Natural killer cell treated with Interleukin-12 subunit alpha and Interleukin-12 subunit beta and Interleukin-15 and Interleukin-18, amount 100 ng/mL, for 72 hours (primary cell): ENCODE measurements around the gene IL2. TPM values are rescaled to one million over a fixed set of nuclear protein-coding genes. Genes with fewer than 3 reads are reported as not detected.

Source experiments
- ATAC-seq, 2 donors: fragments of 150-1000 bp; cut with Tn5 transposase in 1 of 2; sonication (Bioruptor Pico), chemical (Tn5 transposase) in 1 of 2; 2 replicates each; pipeline ENCODE4 v1.10.0; 2021
- DNase-seq: peaks from one replicate; pipeline ENCODE4 v3.0.0; 2022; ENCODE audit warnings: low spot score
- H3K27ac Mint-ChIP-seq, 2 donors: 1 replicate in 1 of 2; 2 replicates in 1 of 2; pipeline ENCODE4 v1.8.0; 2022; ENCODE audit warnings: mixed read lengths in 2 of 2, mild to moderate bottlenecking in 1 of 2, moderate library complexity in 1 of 2
- H3K27me3 Mint-ChIP-seq, 2 donors: 1 replicate in 1 of 2; 2 replicates in 1 of 2; pipeline ENCODE4 v1.8.0; 2022; ENCODE audit warnings: mixed read lengths in 2 of 2
- H3K36me3 Mint-ChIP-seq: one replicate; pipeline ENCODE4 v1.8.0; 2022; ENCODE audit warnings: mixed read lengths
- H3K4me1 Mint-ChIP-seq, 2 donors: 1 replicate in 1 of 2; 2 replicates in 1 of 2; pipeline ENCODE4 v1.8.0; 2022; ENCODE audit warnings: low read depth in 2 of 2, mixed read lengths in 2 of 2, mild to moderate bottlenecking in 1 of 2
- H3K4me3 Mint-ChIP-seq: one replicate; pipeline ENCODE4 v1.8.0; 2022; ENCODE audit warnings: mixed read lengths
- H3K9me3 Mint-ChIP-seq: 2 replicates; pipeline ENCODE4 v1.8.0; 2022; ENCODE audit warnings: mixed read lengths
- total RNA-seq, 2 donors: library from RNA; stranded (reverse); gene quantifications; one replicate each; pipeline ENCODE4 v1.2.3, GENCODE V29; 2022

The IL2 gene
- total RNA-seq, 2 donors from 2014 or later: 1.1 TPM; not detected in 1

GRCh38 chr4:122453384-122453995, 3.0 kb downstream of the IL2 start:
- peaks cover 6 to 13% of the 10 kb centered on the region in 2 donors for H3K27me3 Mint-ChIP-seq
- no peaks in the 10 kb centered on the region for H3K36me3 Mint-ChIP-seq
- no peak for ATAC-seq
- H3K9me3 Mint-ChIP-seq: no peaks in the 10 kb centered on the region
- no peak overlapping the region for H3K27ac Mint-ChIP-seq
- no peak overlapping the region for H3K4me3 Mint-ChIP-seq
- no peak for DNase-seq
- H3K4me1 Mint-ChIP-seq: peaks cover 12 to 22% of the 10 kb centered on the region in 2 donors

DNA sequence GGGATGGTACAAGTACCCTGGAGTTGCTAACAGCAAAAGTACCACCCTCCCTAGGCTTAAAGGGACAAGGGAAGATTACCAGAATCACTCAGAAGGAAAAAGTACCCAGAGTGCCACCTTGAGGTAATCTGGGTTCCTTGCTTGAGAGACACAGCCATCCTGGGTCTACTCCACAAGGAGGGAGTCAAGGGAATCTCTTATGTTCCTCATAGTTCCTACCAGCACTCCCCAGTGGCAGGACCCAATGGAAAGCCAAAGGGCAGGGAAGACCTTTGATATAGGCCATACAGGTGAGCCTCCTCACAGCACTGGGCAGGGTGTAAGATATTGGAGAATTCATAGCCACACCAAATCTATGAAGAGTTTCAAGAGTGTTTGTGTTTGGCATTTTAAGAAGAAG, 5.7 kb downstream of the IL2 start:
- Mint-ChIP-seq H3K27ac (no peak overlapping the region), H3K9me3 (no peaks in the 10 kb centered on the region), H3K36me3 (no peaks in the 10 kb centered on the region), H3K27me3 (peaks cover 9 to 22% of the 10 kb centered on the region in 2 donors), H3K4me3 (no peak overlapping the region), H3K4me1 (no peaks in the 10 kb centered on the region)
- ATAC-seq (peak in 1 of 2 donors; percentile 32), DNase-seq (no peak)

GRCh38 chr4:122434285-122434684, 22.2 kb downstream of the IL2 start:
- H3K9me3 Mint-ChIP-seq: no peaks in the 10 kb centered on the region
- no peaks in the 10 kb centered on the region for H3K36me3 Mint-ChIP-seq
- no peak overlapping the region for H3K27ac Mint-ChIP-seq
- DNase-seq (no peak), ATAC-seq (no peak)
- peaks cover 0 to 15% of the 10 kb centered on the region in 2 donors for H3K27me3 Mint-ChIP-seq
- no peak overlapping the region for H3K4me3 Mint-ChIP-seq
- no peaks in the 10 kb centered on the region for H3K4me1 Mint-ChIP-seq

DNA sequence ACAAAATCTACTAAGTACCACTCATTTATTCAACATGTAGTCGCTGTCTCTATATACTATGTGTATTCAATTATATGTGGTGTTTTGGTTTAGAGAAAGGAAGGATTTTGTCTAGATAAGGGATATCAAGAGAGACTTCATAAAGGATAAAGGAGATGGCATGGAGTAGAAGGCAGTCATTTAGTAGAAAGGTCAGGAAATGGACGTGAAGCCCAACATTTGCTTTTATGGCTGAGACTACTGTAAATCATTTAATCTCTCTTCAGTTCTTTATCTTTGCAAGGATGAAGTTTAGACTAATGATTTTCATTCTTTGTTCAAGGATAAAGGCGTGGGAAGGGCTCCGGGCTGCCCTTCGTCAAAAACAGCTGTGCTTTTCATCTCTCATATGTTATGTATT, 25.2 kb downstream of the IL2 start:
- no peaks in the 10 kb centered on the region for H3K9me3 Mint-ChIP-seq
- no peaks in the 10 kb centered on the region for H3K36me3 Mint-ChIP-seq
- no peak overlapping the region for H3K27ac Mint-ChIP-seq
- ATAC-seq (no peak), DNase-seq (no peak)
- H3K27me3 Mint-ChIP-seq: peaks cover 0 to 22% of the 10 kb centered on the region in 2 donors
- H3K4me3 Mint-ChIP-seq: no peak overlapping the region
- no peaks in the 10 kb centered on the region for H3K4me1 Mint-ChIP-seq

- Mint-ChIP-seq H3K4me3 (no peak overlapping the region), H3K27ac (no peak overlapping the region), H3K4me1 (no peaks in the 10 kb centered on the region), H3K27me3 (peaks cover 0 to 8% of the 10 kb centered on the region in 2 donors), H3K9me3 (peaks cover 4% of the 10 kb centered on the region), H3K36me3 (no peaks in the 10 kb centered on the region)
- DNase-seq (no peak), ATAC-seq (no peak)
Observed at GRCh38 chr4:122423246-122423645, 33.3 kb downstream of the IL2 start.

DNA sequence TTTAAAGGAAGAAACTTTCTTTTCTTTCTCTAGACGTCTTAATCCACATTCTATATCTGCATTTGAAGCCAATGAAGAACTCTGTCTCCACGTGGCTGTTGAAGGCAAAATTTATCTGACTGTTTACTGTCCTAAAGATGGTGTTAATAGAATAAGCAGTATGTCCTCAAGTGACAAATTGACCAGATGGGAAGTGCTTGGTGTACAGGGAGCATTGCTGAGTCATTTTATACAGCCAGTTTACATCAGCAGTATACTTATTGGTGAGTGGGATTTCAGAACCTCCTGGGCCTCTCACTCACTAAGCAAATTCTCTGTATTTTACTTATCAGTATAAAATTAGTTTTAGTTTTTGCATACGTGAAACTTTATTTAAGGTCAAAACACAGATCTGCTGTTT, 44.0 kb downstream of the IL2 start:
- Mint-ChIP-seq H3K27me3 (peaks cover 0 to 25% of the 10 kb centered on the region in 2 donors), H3K9me3 (no peaks in the 10 kb centered on the region), H3K36me3 (no peaks in the 10 kb centered on the region), H3K27ac (no peak overlapping the region), H3K4me1 (no peaks in the 10 kb centered on the region), H3K4me3 (no peak overlapping the region)
- ATAC-seq: no peak
- no peak for DNase-seq

DNA sequence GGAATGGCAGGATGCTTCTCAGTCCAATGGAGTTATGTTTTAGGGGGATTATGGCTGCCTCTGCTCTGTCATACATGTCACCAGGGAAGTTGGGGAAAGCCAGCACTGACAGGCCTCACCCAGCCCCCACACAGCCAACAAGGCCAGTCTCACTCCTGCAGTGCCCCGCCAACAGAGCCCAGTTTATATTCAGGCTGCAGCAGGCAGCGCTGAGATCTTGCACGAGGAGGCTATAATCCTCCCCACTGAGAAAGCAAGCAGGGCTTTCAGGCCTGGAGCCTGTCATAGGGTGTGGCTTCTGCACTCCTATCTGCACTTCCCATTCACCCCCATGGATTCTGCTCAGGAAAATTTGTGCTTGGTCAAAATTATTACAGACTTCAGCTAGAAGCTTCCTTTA, 52.7 kb downstream of the IL2 start:
- Mint-ChIP-seq H3K4me3 (no peak overlapping the region), H3K36me3 (no peaks in the 10 kb centered on the region), H3K27me3 (peaks cover 3 to 18% of the 10 kb centered on the region in 2 donors), H3K27ac (no peak overlapping the region), H3K9me3 (no peaks in the 10 kb centered on the region), H3K4me1 (no peaks in the 10 kb centered on the region)
- peak in 1 of 2 donors; percentile 36 for ATAC-seq
- no peak for DNase-seq

Other genes starting within 250 kb of the IL2 start
- gene ADAD1, start 77.7 kb downstream of the IL2 start, total RNA-seq: not detected
- 1 to 10 TPM in 1 of 2 donors, under 1 TPM in 1; 0.50 to 1.7 TPM for gene IL21, start 164.3 kb upstream of the IL2 start, total RNA-seq